ENCODE results near the gene RPS6KA1. TPM values are rescaled to one million over a fixed set of nuclear protein-coding genes. Genes with fewer than 3 reads are reported as not detected.
"Not testable (repeated sequence)": the region's sequence is repeated elsewhere in the genome, so short reads cannot be mapped to it uniquely, and the experiment has no call there.

RPS6KA1 gene
- total and polyA plus RNA-seq, 8 donors: 13.6 to 32.2 (median 18.4) TPM

- Histone ChIP-seq H3K4me1 (no peaks in the 10 kb centered on the region), H3K4me3 (no peak overlapping the region), H3K27me3 (no peaks in the 10 kb centered on the region), H3K27ac (peak overlapping the region in 1 of 4 donors; percentile 11), H3K9me3 (no peaks in the 10 kb centered on the region), H3K36me3 (no peaks in the 10 kb centered on the region)
- ATAC-seq (peak in 2 of 4 donors; percentile 68), FAIRE-seq (no peak), DNase-seq (peak in 1 of 6 donors; percentile 29)
- WGBS, 2 donors: 73 to 77% methylated on average over 6 of the region's 6 CpGs
- intact Hi-C loops (cut with DNase I): no loop called here
- no peak for TF ChIP-seq CTCF (IDR thresholded peaks at IDR 0.05)
Measured at GRCh38 chr1:26582836-26583460, 53.4 kb downstream of the RPS6KA1 start.

- 71 to 74% methylated on average over 5 of the region's 5 CpGs for WGBS, 2 donors
- intact Hi-C loops (cut with DNase I): no loop called here
- Histone ChIP-seq H3K27ac (no peak overlapping the region), H3K4me1 (no peaks in the 10 kb centered on the region), H3K36me3 (no peaks in the 10 kb centered on the region), H3K9me3 (no peaks in the 10 kb centered on the region), H3K4me3 (no peak overlapping the region), H3K27me3 (no peaks in the 10 kb centered on the region)
- TF ChIP-seq CTCF (IDR thresholded peaks at IDR 0.05): no peak
- FAIRE-seq: no peak
- DNase-seq: no peak
- ATAC-seq: no peak
Measured at GRCh38 chr1:26583646-26584485, 54.3 kb downstream of the RPS6KA1 start.

- intact Hi-C loops (cut with DNase I); H3K27me3 ChIP-seq; H3K4me1 ChIP-seq; H3K9me3 ChIP-seq; FAIRE-seq; H3K27ac ChIP-seq; H3K4me3 ChIP-seq; DNase-seq; H3K36me3 ChIP-seq; ATAC-seq: not testable (repeated sequence)
- 80 to 82% methylated on average over 4 of the region's 4 CpGs for WGBS, 2 donors
Measured at GRCh38 chr1:26584588-26584987, 55.0 kb downstream of the RPS6KA1 start.

GRCh38 chr1:26585471-26585870, 55.9 kb downstream of the RPS6KA1 start:
- no peak for TF ChIP-seq CTCF (IDR thresholded peaks at IDR 0.05)
- ATAC-seq: no peak
- Histone ChIP-seq H3K9me3 (no peaks in the 10 kb centered on the region), H3K4me3 (no peak overlapping the region), H3K27ac (no peak overlapping the region), H3K4me1 (no peaks in the 10 kb centered on the region), H3K27me3 (no peaks in the 10 kb centered on the region), H3K36me3 (no peaks in the 10 kb centered on the region)
- 78 to 82% methylated on average over 6 of the region's 6 CpGs for WGBS, 2 donors
- intact Hi-C loops (cut with DNase I): no loop called here
- DNase-seq: no peak
- FAIRE-seq: no peak

GRCh38 chr1:26593385-26593784, 63.8 kb downstream of the RPS6KA1 start:
- Histone ChIP-seq H3K4me1 (no peaks in the 10 kb centered on the region), H3K27ac (no peak overlapping the region), H3K9me3 (no peaks in the 10 kb centered on the region), H3K36me3 (no peaks in the 10 kb centered on the region), H3K4me3 (no peak overlapping the region), H3K27me3 (no peaks in the 10 kb centered on the region)
- 81% methylated on average over 5 of the region's 5 CpGs for WGBS, 2 donors
- FAIRE-seq (no peak), DNase-seq (no peak), ATAC-seq (no peak)
- no peak for TF ChIP-seq CTCF (IDR thresholded peaks at IDR 0.05)
- intact Hi-C loops (cut with DNase I): no loop called here

GRCh38 chr1:26594593-26594992, 65.0 kb downstream of the RPS6KA1 start:
- FAIRE-seq; DNase-seq; intact Hi-C loops (cut with DNase I); H3K27ac ChIP-seq; H3K27me3 ChIP-seq; H3K36me3 ChIP-seq; ATAC-seq; H3K4me1 ChIP-seq; H3K4me3 ChIP-seq; H3K9me3 ChIP-seq: not testable (repeated sequence)
- WGBS, 2 donors: 83 to 89% methylated on average over 6 of the region's 6 CpGs

Data from pancreas (tissue), 10 donors.